GM21360 (cell line): ENCODE measurements around the gene ASTN2.

Experiments
- ATAC-seq: cut with Tn5 transposase; IDR thresholded peaks from one replicate; pipeline ENCODE4 v1.9.1; 2021; ENCODE audit warnings: mild to moderate bottlenecking, moderate library complexity; ENCODE audit not compliant: unreplicated experiment

ASTN2 gene

DNA sequence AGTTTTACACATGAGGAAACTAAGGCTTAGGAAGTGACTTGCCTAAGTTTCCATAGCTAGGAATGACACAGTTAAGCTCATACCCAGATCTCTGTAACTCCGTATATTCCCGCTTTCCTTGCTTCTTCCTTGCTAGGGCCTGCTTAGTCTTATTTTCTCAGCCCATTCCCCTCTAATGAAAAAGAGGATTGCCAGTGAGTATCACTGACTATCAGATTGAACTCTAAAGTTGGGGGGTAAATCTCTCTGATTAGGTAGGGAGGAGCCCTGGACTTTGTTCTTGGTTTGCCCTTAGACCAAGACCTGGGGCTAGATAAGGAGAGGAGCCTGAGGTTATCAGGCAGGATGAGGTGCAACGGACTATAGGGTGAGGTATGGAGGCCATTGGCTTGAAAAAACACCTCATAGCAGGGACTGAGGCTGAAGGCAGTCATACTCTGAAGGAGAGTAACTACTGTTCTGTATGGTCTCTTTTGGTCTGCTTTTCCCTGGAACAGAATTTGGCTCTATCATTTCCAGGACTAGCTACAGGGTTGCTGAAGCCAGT lies 725.3 kb downstream of the ASTN2 start:
- no peak for ATAC-seq

DNA sequence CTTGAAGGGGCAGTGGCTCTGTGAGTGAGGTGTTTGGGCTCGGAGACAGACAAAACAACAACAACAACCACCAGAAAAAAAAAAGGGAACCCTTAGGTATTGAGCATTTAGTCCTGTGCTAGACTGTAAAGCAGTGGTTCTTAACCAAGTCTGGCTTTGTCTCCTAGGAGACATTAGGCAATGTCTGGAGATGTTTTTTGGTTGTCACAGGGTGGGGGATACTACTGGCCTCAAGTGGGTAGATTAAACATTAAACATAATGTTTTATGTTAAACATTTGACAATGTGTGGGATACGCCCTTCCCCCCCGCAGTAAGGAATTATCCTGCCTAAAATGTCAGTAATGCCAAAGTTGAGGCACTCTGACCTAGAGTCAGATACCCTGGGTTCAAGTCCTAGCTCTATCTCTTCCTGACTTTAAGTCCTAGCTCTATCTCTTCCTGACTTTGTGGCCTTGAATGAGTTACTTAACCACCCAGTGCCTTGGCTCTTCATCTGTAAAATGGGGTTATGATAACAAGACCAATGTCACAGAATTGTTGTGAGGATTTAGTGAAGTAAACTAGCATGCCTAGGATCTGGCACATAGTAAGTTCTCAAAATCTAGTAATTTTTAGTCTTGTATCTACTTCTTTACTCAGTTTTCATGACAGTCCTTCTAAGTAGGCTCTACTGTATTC lies 725.9 kb downstream of the ASTN2 start:
- ATAC-seq = no peak

DNA sequence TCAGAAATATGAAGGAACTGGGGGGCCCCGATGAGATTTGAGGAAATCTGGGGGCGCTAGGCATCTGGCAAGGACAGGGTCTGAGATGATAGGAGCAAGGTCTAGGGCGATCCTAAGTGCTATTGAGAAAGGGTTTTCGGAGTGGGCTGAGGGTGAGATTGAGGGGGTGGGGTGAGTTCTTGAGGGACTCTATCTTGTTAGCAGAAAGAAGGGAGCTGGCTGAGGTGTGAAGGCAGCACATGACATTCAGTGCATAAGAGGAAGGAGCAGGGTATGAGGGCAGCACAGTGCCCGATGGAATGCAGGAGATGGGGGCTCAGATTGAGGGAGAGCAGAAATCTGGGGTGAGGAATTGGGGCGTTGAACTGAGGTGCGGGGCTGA lies 727.1 kb downstream of the ASTN2 start:
- ATAC-seq = peak; percentile 0

DNA sequence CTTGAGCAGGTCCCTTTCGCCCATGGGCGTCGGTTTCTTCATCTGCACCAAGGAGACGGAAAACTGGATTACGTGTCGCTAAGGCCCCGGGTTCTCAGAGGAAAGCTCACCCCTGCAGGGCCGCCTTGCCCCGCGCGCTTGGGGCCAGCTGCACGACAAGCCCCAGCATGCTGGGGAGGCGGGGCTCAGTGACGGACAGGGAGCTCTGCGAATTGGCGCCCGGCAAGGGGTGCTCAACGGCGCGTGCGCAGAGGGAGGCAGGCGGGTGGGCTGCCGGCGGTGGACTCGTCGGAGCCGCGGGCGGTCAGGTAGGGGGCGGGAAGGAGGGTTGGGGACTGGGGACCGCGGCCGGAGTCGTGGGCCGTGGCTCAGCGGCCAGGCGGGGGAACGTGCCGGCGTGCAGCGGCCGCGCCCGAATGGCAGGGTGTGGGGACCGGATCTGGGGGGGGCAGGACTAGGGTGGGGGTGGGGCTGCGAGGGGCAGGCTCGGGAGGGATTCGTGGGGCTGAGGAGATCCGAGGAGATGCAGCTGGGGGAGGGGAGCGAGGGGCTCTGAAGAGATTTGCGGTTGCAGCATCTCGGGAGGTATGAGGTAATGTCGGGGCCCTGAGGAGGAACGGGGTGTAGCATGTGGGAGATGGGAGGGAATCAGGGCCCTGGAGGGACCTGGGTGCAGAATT lies 727.6 kb downstream of the ASTN2 start, which contains the start of gene TRIM32:
Gene TRIM32 (plus strand): TSS at position 232 of the 680 bp plus-strand sequence. CDS start 10,438 bp downstream, outside the sequence.
- peak; percentile 98 for ATAC-seq

DNA sequence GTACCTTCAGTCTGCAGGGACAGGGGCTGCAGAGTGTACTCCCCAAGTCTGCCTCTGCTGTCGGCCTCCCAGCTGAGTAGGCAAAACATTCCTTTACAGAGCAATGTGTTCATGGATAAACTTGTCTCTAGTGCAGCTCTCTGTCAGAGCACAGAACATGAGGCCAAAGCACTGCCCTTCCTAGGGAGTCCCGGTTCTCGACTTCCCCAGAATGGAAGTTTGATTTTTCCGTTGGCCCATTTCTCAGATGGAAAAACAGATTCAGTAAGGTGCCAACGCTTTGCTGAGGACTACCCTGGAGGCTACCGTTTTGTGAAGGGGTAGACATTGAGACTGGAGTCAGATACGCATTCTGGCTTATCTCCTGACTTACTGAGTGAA lies 728.2 kb downstream of the ASTN2 start:
- peak; percentile 32 for ATAC-seq

DNA sequence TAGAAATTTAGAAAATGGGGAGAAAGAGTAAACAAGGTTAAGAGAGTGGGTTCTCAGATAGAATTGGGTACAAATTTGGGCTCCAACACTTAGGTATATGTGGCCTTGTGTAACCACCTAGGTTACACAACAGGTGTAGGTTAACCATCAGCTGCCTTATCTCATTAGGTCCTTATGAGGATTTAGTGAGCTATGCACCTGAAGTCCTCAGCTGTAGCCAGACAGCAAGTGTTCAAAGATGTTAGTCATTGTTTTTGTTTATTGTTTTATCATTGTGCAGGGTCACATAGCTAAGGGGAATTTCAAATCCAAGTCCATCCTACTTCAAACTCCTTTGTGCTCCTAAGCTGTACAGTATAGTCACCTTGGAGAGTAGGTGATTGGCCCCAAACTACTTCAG lies 728.7 kb downstream of the ASTN2 start:
- ATAC-seq = peak; percentile 1

DNA sequence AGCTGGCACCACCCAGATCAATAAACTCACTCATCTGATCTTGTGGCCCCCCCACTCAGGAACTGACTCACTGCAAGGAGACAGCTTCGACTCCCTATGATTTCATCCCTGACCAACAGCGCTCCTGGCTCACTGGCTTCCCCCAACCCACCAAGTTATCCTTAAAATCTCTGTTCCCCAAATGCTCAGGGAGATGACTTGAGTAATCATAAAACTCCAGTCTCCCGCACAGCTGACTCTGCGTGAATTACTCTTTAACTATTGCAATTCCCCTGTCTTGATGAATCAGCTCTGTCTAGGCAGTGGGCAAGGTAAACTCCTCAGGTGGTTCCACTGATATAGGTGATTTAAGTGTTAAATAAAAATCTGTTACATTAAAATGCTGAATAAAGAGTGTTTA lies 729.7 kb downstream of the ASTN2 start:
- no peak for ATAC-seq

DNA sequence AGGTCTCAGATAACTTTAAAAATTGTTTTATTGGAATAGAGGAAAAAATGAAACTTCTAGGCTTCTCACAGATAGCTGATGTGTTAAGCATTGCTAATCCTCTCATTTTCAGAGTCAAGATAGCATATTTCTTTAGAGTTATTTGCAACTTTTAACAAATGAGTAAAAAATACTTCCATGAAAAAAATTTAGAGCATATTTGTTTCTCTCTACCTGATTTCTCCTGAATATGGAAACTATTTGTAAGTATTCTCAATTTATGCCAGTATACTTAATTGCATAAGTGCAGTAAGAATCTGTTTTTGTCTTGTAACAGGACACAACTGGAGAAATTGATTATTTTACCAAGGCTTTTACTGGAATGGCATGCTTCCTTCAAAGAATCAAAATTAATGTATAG lies 731.3 kb downstream of the ASTN2 start:
- no peak for ATAC-seq

DNA sequence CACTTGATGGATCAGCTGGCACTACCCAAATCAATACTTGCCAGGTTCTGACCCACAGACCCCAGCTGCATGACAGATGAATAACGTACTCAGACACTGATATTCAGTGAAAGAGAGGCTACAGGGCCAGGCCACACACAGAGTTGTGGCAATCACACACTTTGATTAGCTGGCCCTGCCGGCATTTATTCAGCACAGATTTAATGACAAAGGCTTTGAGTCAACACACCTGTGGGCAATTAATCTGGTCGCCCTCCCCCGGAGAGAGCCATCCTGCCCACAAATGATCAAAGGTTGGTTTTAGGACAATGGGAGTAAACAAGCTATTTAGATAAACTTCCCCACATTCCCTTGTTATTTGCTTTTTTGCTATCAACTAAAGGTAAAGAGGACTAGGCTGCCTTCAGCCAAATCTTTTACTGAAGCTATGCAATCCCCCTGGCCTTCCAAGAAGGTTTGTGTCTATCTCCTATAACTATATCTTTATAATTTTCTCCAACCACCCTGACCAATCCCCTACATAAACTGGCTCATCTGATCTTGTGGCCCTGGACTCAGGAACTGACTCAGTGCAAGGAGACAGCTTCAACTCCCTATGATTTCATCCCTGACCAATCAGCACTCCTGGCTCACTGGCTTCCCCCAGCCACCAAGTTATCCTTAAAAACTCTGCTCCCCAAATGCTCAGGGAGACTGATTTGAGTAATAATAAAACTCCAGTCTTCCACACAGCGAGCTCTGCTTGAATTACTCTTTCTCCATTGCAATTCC lies 740.5 kb downstream of the ASTN2 start:
- no peak for ATAC-seq

DNA sequence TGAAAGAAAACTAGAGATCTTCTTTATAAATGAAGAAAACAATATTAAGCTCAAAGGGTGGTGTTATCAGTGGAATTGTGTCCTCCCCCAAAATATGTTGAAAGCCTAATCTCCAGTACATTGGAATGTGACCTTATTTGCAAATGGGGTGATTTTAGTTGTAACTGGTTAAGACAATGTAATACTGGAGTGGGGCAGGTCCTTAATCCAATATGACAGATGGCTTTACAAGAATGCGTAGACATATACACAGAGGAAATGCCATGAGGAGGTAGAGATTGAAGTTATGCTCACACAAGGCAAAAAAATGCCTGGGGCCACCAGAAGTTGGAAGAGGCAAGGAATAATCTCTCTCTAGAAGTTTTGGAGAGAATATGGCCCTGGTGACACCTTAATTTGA lies 741.5 kb downstream of the ASTN2 start:
- no peak for ATAC-seq

DNA sequence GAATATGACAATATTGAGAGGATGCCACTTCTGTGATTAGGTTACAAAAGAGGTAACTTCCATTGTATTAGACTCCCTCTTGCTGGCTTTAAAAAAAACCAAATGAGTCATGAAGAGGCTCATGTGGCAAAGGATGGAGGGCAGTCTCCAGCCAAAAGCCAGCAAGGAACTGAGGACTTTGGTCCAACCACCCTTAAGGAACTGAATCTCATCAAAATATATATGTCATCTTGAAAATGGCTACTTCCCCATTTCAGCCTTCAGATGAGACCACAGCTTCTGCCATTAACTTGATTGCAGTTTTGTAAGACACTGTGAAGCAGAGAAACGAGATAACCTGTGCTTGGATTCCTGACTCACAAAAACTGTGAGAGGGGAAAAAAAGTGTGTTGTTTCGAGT lies 743.3 kb downstream of the ASTN2 start:
- ATAC-seq = no peak

DNA sequence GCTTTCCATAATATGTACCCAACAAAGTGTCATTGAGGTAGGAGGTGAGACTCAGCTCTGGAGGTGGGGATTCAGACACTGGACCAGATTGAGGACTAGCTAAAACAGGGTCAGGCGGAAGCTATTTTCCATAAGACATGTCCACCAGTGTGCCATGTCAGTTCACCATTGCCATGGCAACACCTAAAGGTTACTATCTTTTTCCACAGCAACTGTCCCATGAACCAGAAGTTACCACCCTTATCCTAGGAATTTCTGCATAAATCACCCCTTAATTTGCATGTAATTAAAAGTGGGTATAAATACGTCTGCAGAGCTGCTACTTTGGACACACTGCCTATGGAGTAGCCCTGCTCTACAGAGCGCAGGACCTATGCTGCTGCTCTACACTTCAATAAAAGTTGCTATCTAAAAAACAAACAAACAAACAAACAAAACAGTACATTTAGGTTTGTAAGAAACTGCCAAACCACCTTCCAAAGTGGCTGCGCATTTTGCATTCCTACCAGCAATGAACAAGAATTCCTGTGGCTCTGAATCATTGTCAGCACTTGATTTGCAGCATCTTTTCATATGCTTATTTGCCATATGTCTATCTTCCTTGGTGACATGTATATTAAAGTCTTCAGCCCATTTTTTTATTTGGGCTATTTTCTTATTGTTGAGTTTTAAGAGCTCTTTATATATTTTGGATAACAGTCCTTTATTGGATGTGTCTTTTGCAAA lies 745.7 kb downstream of the ASTN2 start:
- ATAC-seq = no peak

DNA sequence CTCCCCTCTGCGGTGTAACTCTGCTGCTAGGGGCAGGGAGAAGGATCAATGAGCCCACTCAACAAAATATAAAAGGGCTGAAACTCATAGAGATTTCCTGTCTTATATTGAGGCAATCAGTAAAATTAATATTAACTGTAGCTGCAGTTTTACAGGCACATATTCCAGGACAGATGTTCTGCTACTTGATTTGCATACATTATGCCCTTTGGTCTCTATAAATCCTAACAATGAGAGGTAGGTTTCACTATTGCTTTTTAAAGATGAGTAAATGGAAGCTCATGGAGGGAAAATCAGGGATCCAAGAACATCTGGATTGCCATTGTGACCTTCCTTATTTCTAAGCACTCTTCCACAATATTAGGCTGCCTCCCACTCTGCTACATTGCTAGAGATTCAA lies 751.3 kb downstream of the ASTN2 start:
- ATAC-seq = no peak

DNA sequence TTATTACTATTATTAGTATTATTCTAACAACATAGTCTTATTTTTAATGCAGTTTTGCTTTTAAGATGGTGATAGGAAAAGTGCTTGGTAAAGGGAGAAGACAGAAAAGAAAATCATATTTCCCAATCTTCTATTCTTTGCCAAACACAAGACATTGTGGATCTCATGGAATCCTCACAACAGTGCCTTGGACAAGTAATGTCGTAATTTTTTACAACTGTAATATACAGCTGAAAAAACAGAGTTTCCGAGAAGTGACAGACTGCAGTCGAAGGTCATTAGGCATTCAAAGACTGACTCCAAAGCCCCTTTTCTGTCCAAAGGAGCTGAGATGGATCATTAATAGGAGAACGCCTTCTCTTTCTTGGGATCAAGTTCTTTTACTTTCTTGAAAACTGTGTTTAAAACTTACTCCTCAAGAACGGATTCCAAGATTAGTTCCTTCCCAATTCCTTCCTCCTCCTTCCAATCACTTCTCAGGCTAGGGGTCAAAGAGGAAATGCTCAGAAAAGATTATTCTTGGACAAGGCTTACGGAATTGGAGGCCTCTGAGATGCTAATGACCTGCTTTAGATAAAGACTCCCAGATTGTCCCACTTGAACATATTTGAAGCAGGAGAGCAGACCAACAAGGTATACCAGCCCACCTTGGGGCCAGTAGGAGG lies 752.1 kb downstream of the ASTN2 start:
- ATAC-seq = no peak

DNA sequence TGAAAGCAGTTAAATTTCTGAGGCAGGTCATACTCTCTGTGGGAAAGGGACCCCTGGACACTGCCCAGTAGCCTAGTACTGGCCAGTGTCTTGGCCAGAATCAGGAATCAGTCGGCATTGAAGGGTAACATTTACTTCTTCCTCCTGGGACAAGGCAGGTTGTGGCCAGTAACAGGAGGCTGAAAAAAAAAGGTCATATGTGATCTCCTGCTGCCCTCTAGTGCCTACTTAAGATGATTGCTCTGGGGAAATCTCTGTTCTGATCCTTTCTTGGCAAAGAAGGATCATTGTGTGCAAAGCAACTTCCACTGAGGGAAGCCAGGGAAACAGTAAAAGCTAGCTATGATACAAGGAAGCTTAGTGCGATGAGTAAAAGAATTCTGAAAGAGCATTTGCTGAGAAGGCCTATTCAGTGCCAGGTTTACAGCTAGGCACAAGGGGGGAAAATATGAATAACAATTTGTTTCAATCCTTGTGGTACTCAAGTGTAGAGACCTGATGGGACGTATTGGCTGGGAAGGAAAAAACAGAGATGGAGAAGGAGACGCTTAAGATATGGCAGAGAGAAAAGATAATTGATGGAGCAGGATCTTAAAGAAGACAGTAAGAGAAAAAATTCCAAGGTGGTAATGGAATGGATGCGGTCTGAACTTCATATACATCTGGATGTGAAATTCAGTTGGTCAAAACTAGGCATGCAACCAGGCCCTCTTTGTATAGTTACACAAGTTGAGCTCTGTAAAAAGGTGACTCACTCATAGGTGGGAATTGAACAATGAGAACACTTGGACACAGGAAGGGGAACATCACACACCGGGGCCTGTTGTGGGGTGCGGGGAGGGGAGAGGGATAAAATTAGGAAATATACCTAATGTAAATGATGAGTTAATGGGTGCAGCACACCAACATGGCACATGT lies 753.6 kb downstream of the ASTN2 start:
- ATAC-seq = peak; percentile 77

DNA sequence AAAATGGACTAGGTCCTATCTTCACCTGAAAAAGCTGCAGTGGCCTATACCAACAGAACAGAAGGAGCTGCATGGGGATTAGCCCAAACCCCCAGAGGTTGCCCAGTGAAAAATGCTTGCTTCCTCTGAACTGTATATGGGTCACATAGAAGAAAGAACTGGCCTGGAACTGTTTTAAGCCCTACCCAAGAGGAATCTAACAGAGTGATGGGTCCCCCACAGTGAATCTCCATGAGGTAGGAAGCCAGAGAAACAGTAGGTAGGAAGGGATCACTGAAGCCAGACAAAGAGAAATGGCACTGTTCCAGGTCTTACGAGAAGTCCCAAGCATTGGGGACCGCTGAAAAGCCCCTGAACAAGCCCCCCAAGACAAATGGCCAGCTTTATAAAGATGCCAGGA lies 756.6 kb downstream of the ASTN2 start:
- no peak for ATAC-seq

DNA sequence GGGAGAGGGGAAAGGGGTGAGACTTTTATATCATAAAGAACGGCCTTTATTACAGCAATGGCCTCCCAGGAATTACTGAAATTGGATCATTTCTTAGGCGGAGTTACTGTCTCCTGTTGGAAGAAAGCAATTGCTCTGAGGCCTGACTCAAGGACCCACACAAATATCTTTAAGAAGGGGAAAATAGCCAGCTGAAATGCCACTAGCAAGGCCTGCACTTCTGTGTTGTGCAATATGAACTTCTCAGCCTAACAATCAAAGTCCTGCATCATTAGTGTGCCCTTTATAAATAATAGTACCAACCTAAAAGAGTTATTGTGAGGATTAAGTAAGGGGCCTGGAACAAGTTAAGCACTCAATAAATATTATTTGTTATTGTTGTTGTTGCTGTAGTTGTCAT lies 757.9 kb downstream of the ASTN2 start:
- ATAC-seq = no peak

DNA sequence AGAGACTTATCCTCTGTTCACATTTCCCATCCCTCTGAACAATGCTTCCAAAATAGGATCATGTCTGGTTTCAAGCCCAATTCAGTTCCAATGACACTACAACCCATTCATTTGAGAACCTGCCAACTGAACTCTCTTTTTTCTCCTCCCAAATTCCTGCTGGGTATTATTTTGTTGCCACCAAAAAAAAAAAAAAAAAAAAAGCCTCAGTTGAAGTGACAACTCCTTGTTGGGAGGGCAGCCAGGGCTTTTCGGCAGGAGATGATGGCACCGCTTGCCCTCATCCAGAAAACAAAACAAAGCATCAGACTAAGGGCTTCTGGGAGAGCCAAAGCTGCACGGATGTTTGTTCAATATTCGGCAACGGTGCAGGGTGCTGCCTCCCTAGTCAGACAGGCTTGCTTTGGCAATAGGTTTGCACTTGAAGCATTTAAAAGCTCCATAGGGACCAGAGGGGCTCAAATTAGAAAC lies 758.3 kb downstream of the ASTN2 start:
- ATAC-seq = no peak

DNA sequence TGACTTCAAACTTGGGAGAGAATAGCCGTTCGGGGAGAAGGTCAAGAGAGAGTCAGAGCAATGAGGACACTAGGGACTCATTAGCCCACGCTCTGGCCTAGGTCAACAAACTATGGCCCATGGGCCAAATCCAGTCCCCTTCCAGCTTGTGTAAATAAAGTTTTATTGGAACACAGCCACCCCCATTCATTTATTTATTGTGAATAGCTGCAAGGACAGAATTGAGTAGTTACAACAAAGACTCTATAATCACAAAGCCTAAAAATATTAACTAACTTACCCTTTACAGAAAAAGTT lies 760.9 kb downstream of the ASTN2 start:
- ATAC-seq = no peak
